ENCODE measurements around the gene CHAT.

DNA sequence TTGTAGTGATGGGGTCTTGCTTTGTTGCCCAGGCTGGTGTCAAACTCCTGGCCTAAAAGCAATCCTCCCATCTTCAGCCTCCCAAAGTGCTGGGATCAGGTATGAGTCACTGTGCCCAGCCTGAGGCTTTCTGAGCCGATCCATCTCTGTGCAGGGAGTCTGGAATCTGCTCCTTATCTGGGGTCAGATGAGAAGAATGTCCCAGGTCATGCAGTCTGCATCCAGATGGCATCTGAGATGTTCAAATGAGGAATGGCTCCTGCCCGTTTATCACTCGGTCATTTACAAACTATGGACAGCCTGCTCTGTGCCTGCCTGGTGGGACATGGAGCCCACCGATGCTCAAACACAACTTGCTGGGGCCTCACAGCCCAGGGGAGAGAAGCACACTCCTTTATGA, 14.9 kb upstream of the CHAT start:
- no peak for TF ChIP-seq POLR2A (IDR thresholded peaks at IDR 0.05)
- TF ChIP-seq, protein P1, sequence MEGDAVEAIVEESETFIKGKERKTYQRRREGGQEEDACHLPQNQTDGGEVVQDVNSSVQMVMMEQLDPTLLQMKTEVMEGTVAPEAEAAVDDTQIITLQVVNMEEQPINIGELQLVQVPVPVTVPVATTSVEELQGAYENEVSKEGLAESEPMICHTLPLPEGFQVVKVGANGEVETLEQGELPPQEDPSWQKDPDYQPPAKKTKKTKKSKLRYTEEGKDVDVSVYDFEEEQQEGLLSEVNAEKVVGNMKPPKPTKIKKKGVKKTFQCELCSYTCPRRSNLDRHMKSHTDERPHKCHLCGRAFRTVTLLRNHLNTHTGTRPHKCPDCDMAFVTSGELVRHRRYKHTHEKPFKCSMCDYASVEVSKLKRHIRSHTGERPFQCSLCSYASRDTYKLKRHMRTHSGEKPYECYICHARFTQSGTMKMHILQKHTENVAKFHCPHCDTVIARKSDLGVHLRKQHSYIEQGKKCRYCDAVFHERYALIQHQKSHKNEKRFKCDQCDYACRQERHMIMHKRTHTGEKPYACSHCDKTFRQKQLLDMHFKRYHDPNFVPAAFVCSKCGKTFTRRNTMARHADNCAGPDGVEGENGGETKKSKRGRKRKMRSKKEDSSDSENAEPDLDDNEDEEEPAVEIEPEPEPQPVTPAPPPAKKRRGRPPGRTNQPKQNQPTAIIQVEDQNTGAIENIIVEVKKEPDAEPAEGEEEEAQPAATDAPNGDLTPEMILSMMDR (IDR thresholded peaks at IDR 0.05): no peak

All from esophagus squamous epithelium (tissue), 4 donors.